GM18867 (cell line): ENCODE data around the gene RAC3.

Source experiments
- ATAC-seq: cut with Tn5 transposase; IDR thresholded peaks from one replicate; pipeline ENCODE4 v1.9.1; 2021; ENCODE audit warnings: mild to moderate bottlenecking, moderate library complexity; ENCODE audit not compliant: unreplicated experiment

The RAC3 gene

GRCh38 chr17:81998691-81999438 is 32.6 kb upstream of the RAC3 start:
- ATAC-seq: no peak

- no peak for ATAC-seq
Observed at GRCh38 chr17:81999587-81999975, 31.9 kb upstream of the RAC3 start.

DNA sequence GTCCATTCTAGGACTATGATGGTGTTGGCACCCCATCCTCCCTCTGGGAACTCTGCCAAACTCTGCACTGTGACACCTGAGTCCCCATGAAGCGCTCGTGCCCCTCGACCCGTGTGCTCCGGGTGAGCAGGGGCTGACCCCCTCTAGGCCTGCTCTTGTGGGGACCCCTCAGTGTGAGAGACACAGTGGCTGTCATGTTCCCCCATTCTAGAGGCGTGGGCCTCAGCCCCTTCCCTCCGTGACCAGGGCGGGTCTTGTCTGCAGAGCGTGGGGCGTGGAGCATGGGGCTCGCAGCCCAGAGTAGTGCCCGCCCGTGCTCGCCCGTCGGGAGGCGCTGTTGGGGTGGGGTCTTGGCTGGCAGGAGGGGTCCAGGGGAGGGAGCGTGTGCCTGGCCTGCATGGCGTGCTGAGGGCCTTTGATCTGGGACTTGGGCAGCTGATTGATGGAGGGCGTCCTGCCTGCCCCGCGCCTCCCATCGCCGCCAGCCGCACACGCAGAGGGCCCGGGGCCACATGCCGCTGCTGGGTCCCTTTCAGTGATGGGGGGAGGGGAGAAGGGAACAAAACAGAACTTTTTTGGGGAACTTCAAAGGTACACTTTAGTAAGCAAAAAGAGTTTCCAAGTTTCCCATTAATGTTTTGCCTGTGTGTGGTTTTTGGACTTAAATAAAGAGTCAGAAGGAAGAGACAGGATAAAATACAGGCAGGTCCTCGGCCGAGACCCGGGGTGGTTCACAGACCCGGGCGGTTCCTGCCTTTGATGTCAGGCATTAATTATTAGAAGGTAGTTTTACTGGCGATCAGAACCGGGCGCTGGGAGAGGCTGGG is 31.3 kb upstream of the RAC3 start:
- no peak for ATAC-seq

DNA sequence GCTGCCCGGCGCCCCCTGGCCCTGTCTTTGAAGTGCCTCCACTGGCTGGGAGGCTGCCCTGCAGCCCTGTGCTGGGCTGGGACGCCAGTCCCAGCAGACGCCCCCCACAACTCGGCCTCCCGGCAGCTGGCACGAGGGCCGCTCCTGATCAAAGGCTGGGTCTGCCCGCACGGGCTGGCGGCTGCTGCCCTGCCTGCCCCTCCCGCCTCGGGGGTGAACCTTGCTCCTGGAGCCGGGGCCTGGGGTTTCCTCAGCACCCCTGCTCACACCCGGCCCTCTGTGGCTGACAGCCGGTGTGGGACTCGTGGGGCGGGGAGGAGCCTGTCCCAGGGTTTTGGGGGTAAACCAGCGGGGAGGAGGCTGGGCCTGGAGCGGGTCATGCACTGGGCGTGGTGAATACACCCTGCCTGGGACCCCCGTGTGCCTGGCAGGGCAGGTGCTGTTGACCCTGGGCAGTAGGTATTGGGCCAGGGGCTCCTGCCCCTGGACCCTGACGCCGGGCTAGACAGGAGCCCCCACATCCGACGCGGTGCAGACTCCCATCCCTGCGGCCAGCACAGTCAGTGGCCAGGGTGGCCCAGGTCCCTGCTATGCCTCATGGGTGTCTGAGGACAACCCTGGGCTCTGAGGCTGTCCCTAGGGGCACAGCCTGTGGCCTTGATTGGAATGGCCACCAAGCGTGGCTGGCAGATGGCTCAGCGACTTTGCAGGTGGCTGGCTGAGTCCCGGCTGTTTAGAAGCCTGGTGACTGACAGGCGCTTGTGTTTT is 30.5 kb upstream of the RAC3 start:
- no peak for ATAC-seq

DNA sequence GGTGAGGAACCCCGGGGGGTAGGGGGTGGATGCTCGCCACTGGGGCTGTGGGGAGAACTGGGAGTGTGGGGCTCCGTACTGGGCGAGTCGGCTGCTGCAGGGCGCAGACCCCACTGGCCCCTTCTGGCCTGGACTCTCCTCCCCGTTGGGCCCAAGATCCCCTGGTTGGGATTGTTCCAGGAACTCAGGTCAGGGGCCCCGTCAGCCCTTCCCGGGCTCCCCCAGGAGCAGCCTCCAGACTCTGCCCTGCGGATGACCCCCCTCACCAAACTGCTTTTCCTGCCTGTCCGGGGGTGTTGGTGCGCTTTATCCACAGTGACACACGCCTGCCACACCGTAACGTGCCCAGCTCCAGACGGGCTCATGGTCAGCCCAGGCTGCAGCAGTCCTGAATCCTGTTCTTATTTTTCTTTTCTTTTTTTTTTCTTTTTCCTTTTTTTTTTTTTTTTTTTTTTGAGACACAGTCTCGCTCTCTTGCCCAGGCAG is 29.9 kb upstream of the RAC3 start:
- no peak for ATAC-seq

- ATAC-seq: no peak
Observed at GRCh38 chr17:82003411-82004381, 27.8 kb upstream of the RAC3 start.

GRCh38 chr17:82004517-82005455 is 26.7 kb upstream of the RAC3 start:
- ATAC-seq: no peak

DNA sequence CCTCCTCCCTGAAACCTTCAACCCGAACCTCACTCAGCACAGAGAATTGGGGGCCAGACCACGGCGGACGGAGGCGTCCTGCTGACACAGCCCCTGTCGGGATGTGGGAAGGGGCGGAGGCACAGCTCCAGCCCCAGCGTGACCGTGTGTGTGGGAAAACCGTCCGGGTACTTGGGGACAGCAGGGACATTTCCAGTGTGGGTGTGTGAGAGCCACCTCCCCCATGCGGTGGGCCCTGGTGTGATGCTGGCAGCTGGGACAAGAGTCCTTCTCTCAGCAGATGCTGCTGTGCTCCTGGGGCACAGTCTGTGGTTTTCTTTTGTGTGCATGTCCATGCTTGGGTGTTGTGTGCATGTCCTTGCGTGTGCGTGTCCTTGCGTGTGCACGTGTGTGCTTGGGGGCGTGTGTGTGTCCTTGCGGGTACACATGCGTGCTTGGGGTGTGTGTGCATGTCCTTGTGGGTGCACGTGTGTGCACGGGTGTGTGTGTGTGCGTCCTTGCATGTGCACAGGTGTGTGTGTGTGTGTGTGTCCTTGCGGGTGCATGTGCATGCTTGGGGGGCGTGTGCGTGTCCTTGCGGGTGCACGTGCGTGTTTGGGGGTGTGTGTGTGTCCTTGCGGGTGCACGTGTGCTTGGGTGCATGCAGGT is 25.7 kb upstream of the RAC3 start:
- ATAC-seq: no peak

DNA sequence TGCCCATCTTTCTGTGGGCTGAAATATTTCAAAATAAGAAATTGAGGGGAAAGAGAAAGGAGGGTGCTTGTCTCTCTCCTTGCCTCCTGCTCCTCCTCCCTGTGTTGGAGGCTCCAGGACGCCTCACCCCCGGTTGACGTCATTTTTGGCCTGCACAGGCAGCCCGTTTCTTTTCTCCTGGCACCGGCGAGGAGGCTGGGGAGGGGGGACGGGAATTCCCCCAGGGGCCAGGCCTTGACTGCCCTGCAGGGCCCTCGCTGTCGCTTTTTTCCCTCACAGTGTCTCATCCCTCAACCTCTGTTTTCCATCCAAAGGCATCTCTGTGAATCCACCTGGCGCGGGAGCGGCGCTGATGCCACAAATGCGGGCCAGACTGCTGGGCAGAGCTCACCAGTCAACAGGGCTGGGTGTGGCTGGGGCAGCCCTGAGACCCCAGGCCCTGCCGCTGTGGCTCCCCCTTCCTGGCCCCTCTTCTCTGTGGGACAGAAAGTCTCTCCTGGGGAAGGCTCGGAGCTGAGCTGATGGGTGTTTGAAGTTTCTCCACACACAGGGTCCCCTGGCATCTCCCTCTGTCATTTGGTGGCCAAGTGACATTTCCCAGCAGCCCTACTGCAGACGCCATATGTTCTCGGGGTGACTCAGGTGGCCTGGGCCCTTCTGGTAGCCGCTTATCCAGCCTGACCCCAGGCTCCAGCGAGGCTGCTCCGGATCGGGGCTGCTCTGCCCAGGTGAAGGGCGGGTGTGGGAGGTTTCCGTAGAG is 24.8 kb upstream of the RAC3 start:
- ATAC-seq: no peak

- ATAC-seq: no peak
Observed at GRCh38 chr17:82007228-82007494, 24.3 kb upstream of the RAC3 start.

GRCh38 chr17:82007495-82008257 is 23.8 kb upstream of the RAC3 start:
- no peak for ATAC-seq

- ATAC-seq: no peak
Observed at GRCh38 chr17:82008258-82008940, 23.1 kb upstream of the RAC3 start.

DNA sequence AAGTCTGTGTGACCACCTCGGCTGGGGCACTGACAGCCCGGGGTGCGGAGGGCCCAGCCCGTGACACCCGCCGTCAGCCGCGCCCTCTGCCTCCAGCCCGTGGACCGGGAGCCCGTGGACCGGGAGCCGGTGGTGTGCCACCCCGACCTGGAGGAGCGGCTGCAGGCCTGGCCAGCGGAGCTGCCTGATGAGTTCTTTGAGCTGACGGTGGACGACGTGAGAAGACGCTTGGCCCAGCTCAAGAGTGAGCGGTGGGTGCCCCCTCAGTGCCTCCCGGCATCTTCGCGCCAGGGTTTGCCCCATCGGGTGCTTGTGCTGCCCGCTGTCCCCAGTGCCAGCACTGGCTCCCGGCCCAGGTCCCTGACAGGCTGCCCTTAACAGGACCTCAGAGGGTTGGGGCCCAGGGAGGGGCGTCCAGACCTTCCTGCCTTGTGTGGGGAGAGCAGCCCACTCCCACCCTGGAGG is 22.5 kb upstream of the RAC3 start:
- no peak for ATAC-seq

DNA sequence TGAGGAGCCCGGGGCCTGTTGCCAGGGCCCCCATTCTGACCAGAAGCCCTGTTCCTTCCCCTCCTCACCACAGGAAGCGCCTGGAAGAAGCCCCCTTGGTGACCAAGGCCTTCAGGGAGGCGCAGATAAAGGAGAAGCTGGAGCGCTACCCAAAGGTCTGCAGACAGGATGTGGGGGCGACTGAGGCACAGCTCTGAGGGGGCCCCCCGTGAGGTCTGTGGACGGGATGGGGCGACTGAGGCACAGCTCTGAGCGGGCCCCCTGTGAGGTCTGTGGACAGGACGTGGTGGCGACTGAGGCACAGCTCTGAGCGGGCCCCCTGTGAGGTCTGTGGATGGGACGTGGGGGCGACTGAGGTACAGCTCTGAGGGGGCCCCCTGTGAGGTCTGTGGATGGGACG is 22.1 kb upstream of the RAC3 start:
- ATAC-seq: no peak

- no peak for ATAC-seq
Observed at GRCh38 chr17:82010575-82011525, 20.6 kb upstream of the RAC3 start.
